HT-29 (cell line): ENCODE results near the gene DNAH8. TPM values are rescaled to one million over a fixed set of nuclear protein-coding genes. Genes with fewer than 3 reads are reported as not detected.

ENCODE experiments used
- DNase-seq: peaks from one replicate; pipeline ENCODE4 v3.0.0-alpha.2; 2015; ENCODE audit warnings: low spot score
- small RNA-seq: library from RNA; depleted of rRNA; stranded (forward); fragments of <200 nt; gene quantifications from one replicate; pipeline ENCODE3, GENCODE V24; 2014
- total RNA-seq: library from RNA; depleted of rRNA; stranded (reverse); fragments of >200 nt; shearing (Covaris generic); gene quantifications from 2 replicates; pipeline ENCODE4 v1.2.3, GENCODE V29; 2014; rRNA removed

DNAH8 gene
- total RNA-seq, 1 experiment from 2014 or later, result not detected

- DNase-seq, result no peak
Measured at GRCh38 chr6:39072830-39073229, 357.7 kb downstream of the DNAH8 start.

- DNase-seq, result no peak
Measured at GRCh38 chr6:39073471-39074355, 358.6 kb downstream of the DNAH8 start.

GRCh38 chr6:39074486-39074885, 359.4 kb downstream of the DNAH8 start:
- DNase-seq, result no peak

GRCh38 chr6:39075010-39075686, 360.0 kb downstream of the DNAH8 start:
- no peak for DNase-seq

GRCh38 chr6:39075807-39076622, 360.9 kb downstream of the DNAH8 start:
- DNase-seq, result no peak

- DNase-seq, result no peak
Measured at GRCh38 chr6:39076623-39077535, 361.8 kb downstream of the DNAH8 start.

- DNase-seq, result no peak
Measured at GRCh38 chr6:39077882-39078594, 362.9 kb downstream of the DNAH8 start.

- DNase-seq, result no peak
Measured at GRCh38 chr6:39078695-39079094, 363.6 kb downstream of the DNAH8 start.

- DNase-seq, result no peak
Measured at GRCh38 chr6:39079197-39080125, 364.4 kb downstream of the DNAH8 start.

Small RNA genes lying within 50 kb of the gene (small RNA-seq; reads per million reads assigned to genes)
- not detected for gene AL034345.1
- gene RF00393, result not detected

Other genes starting within 250 kb of the DNAH8 start
- gene BTBD9, start 75.4 kb upstream of the DNAH8 start, total RNA-seq, result 4.4 and 5.1 TPM in 2 replicates
- 65.1 and 65.2 TPM in 2 replicates for gene GLO1, start 12.2 kb upstream of the DNAH8 start, total RNA-seq